Neural cell (in vitro differentiated cells): Measurements from ENCODE around the gene CETN2. TPM values are rescaled to one million over a fixed set of nuclear protein-coding genes. Genes with fewer than 3 reads are reported as not detected.

Experiments used
- H2AFZ ChIP-seq: fragments of 200-600, 300-800 bp; sonication (generic), shearing (Covaris generic); 2 replicates; pipeline ENCODE4 v1.6.0; 2014; ENCODE audit warnings: low read depth, mild to moderate bottlenecking, antibody characterized with exemption, low read length, moderate library complexity
- H3F3A ChIP-seq: fragments of 200-600 bp; shearing (Covaris generic); 2 replicates; pipeline ENCODE4 v1.6.1; 2016; ENCODE audit warnings: mild to moderate bottlenecking, moderate library complexity, mixed read lengths, antibody characterized with exemption, low read length; ENCODE audit not compliant: insufficient read depth, poor library complexity, severe bottlenecking
- H3K27ac ChIP-seq: fragments of 200-600, 300-800 bp; sonication (generic), shearing (Covaris generic); 2 replicates; pipeline ENCODE4 v1.5.1; 2014; ENCODE audit warnings: mild to moderate bottlenecking, low read length, moderate library complexity
- H3K27me3 ChIP-seq: fragments of 300-800, 200-600 bp; sonication (generic), shearing (Covaris generic); 2 replicates; pipeline ENCODE4 v1.6.0; 2014; ENCODE audit warnings: mild to moderate bottlenecking, low read depth, low read length, moderate library complexity; ENCODE audit not compliant: insufficient read depth
- H3K36me3 ChIP-seq: fragments of 300-800, 200-600 bp; sonication (generic), shearing (Covaris generic); 2 replicates; pipeline ENCODE4 v1.5.1; 2014; ENCODE audit warnings: mild to moderate bottlenecking, antibody characterized with exemption, low read length, moderate library complexity; ENCODE audit not compliant: insufficient read depth
- H3K4me2 ChIP-seq: fragments of 300-800, 200-600 bp; sonication (generic), shearing (Covaris generic); 2 replicates; pipeline ENCODE4 v1.6.0; 2014; ENCODE audit warnings: mild to moderate bottlenecking, low read length
- H3K4me3 ChIP-seq: fragments of 300-800, 200-600 bp; sonication (generic), shearing (Covaris generic); 2 replicates; pipeline ENCODE4 v1.5.1; 2014; ENCODE audit warnings: mild to moderate bottlenecking, low read length, moderate library complexity
- H3K79me2 ChIP-seq: fragments of 200-600 bp; shearing (Covaris generic); replicated peaks from 2 replicates; pipeline ENCODE4 v1.6.0; 2014; ENCODE audit warnings: mild to moderate bottlenecking, low read length, moderate library complexity; ENCODE audit not compliant: insufficient read depth
- H3K9ac ChIP-seq: fragments of 300-800, 200-600 bp; sonication (generic), shearing (Covaris generic); 2 replicates; pipeline ENCODE4 v1.6.1; 2016; ENCODE audit warnings: mild to moderate bottlenecking, low read length, mixed read lengths
- H3K9me2 ChIP-seq: fragments of 200-600 bp; shearing (Covaris generic); 2 replicates; pipeline ENCODE4 v1.6.1; 2016; ENCODE audit warnings: mild to moderate bottlenecking, low read length, mixed read lengths; ENCODE audit not compliant: insufficient read depth
- H3K9me3 ChIP-seq: fragments of 200-600, 300-800 bp; sonication (generic), shearing (Covaris generic); 2 replicates; pipeline ENCODE4 v1.6.1; 2016; ENCODE audit warnings: mild to moderate bottlenecking, mixed run types, low read length, moderate library complexity, mixed read lengths
- H4K20me1 ChIP-seq: fragments of 200-600 bp; shearing (Covaris generic); 2 replicates; pipeline ENCODE4 v1.6.1; 2016; ENCODE audit warnings: mild to moderate bottlenecking, mixed run types; ENCODE audit not compliant: insufficient read depth
- EP300 ChIP-seq: fragments of 450-650 bp; conservative IDR thresholded peaks from 2 replicates; pipeline ENCODE4 v1.6.1; 2014; ENCODE audit warnings: antibody characterized with exemption, mild to moderate bottlenecking, moderate library complexity; ENCODE audit not compliant: poor library complexity, severe bottlenecking
- EZH2 ChIP-seq: fragments of 200-600, 300-800 bp; shearing (Covaris generic), sonication (generic); IDR thresholded peaks from 2 replicates; pipeline ENCODE4 v1.6.1; 2014; ENCODE audit warnings: antibody characterized with exemption, low read length, borderline replicate concordance, mild to moderate bottlenecking; ENCODE audit not compliant: insufficient read depth, poor library complexity, severe bottlenecking
- MXI1 ChIP-seq: fragments of 450-650 bp; conservative IDR thresholded peaks from 2 replicates; pipeline ENCODE4 v1.6.1; 2014; ENCODE audit warnings: antibody characterized with exemption, mild to moderate bottlenecking; ENCODE audit not compliant: poor library complexity, severe bottlenecking
- POLR2AphosphoS5 ChIP-seq: IDR thresholded peaks from 2 replicates; pipeline ENCODE4 v1.6.1; 2012
- RAD21 ChIP-seq: fragments of 450-650 bp; conservative IDR thresholded peaks from 2 replicates; pipeline ENCODE4 v1.6.1; 2014; ENCODE audit warnings: antibody characterized with exemption, mild to moderate bottlenecking, moderate library complexity
- SMC3 ChIP-seq: fragments of 450-650 bp; conservative IDR thresholded peaks from 2 replicates; pipeline ENCODE4 v1.6.1; 2014; ENCODE audit warnings: antibody characterized with exemption, mild to moderate bottlenecking, moderate library complexity; ENCODE audit not compliant: poor library complexity
- TAF1 ChIP-seq: IDR thresholded peaks from 2 replicates; pipeline ENCODE4 v1.6.1; 2012; ENCODE audit warnings: low read depth
- polyA plus RNA-seq: library from polyadenylated mRNA; depleted of rRNA; stranded (reverse); fragments of >200 nt; gene quantifications from 2 replicates; pipeline ENCODE4 v1.2.3, GENCODE V29; 2014
- TF ChIP-seq, protein P1 (sequence below): IDR thresholded peaks from 2 replicates; pipeline ENCODE4 v1.6.1; 2012; ENCODE audit warnings: borderline replicate concordance
- TF ChIP-seq, protein P2 (sequence below): fragments of 450-650 bp; IDR thresholded peaks from 2 replicates; pipeline ENCODE4 v1.5.1; 2014; ENCODE audit warnings: antibody characterized with exemption, mild to moderate bottlenecking, moderate library complexity; ENCODE audit not compliant: poor library complexity, severe bottlenecking

The CETN2 gene
- polyA plus RNA-seq, 1 donor from 2014 or later = 163 TPM

DNA sequence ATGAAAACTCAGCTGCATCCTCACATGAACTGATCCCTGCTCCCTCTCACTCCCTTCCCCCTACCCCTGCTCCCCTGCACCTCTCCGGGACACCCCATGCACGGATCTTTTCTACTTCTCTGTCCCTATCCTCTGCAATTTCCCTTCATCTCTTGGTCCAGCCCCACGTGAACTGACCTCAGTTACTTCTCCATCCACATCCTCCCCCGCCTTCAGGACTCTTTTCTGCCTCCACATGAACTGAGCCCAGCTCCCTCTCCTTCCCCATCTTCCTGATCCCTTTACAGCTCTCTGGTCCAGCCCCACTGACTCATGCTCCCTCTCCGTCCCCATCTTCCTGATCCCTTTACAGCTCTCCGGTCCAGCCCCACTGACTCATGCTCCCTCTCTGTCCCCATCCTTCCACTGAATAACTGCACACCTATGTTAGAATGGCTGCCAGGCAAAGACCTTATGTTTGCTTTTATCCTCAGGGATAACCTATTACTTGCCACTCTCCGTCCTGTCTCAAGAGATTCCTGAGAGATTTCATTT, 5.6 kb downstream of the CETN2 start:
- Histone ChIP-seq H3K4me2 (no peak overlapping the region), H3K9ac (no peak overlapping the region), H3K79me2 (peaks cover 3% of the 10 kb centered on the region), H4K20me1 (no peaks in the 10 kb centered on the region), H3K9me2 (no peaks in the 10 kb centered on the region), H3K27me3 (no peaks in the 10 kb centered on the region), H3K4me3 (no peak overlapping the region), H2AFZ (no peak overlapping the region), H3K36me3 (no peaks in the 10 kb centered on the region), H3F3A (no peaks in the 10 kb centered on the region), H3K27ac (no peak overlapping the region), H3K9me3 (no peaks in the 10 kb centered on the region)
- no peak for TF ChIP-seq RAD21
- no peak for TF ChIP-seq POLR2AphosphoS5
- no peak for TF ChIP-seq EP300
- TF ChIP-seq TAF1 = no peak
- TF ChIP-seq, protein P1, sequence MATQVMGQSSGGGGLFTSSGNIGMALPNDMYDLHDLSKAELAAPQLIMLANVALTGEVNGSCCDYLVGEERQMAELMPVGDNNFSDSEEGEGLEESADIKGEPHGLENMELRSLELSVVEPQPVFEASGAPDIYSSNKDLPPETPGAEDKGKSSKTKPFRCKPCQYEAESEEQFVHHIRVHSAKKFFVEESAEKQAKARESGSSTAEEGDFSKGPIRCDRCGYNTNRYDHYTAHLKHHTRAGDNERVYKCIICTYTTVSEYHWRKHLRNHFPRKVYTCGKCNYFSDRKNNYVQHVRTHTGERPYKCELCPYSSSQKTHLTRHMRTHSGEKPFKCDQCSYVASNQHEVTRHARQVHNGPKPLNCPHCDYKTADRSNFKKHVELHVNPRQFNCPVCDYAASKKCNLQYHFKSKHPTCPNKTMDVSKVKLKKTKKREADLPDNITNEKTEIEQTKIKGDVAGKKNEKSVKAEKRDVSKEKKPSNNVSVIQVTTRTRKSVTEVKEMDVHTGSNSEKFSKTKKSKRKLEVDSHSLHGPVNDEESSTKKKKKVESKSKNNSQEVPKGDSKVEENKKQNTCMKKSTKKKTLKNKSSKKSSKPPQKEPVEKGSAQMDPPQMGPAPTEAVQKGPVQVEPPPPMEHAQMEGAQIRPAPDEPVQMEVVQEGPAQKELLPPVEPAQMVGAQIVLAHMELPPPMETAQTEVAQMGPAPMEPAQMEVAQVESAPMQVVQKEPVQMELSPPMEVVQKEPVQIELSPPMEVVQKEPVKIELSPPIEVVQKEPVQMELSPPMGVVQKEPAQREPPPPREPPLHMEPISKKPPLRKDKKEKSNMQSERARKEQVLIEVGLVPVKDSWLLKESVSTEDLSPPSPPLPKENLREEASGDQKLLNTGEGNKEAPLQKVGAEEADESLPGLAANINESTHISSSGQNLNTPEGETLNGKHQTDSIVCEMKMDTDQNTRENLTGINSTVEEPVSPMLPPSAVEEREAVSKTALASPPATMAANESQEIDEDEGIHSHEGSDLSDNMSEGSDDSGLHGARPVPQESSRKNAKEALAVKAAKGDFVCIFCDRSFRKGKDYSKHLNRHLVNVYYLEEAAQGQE = no peak
- no peak for TF ChIP-seq EZH2
- TF ChIP-seq MXI1 = no peak
- TF ChIP-seq, protein P2, sequence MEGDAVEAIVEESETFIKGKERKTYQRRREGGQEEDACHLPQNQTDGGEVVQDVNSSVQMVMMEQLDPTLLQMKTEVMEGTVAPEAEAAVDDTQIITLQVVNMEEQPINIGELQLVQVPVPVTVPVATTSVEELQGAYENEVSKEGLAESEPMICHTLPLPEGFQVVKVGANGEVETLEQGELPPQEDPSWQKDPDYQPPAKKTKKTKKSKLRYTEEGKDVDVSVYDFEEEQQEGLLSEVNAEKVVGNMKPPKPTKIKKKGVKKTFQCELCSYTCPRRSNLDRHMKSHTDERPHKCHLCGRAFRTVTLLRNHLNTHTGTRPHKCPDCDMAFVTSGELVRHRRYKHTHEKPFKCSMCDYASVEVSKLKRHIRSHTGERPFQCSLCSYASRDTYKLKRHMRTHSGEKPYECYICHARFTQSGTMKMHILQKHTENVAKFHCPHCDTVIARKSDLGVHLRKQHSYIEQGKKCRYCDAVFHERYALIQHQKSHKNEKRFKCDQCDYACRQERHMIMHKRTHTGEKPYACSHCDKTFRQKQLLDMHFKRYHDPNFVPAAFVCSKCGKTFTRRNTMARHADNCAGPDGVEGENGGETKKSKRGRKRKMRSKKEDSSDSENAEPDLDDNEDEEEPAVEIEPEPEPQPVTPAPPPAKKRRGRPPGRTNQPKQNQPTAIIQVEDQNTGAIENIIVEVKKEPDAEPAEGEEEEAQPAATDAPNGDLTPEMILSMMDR = no peak
- TF ChIP-seq SMC3 = no peak

DNA sequence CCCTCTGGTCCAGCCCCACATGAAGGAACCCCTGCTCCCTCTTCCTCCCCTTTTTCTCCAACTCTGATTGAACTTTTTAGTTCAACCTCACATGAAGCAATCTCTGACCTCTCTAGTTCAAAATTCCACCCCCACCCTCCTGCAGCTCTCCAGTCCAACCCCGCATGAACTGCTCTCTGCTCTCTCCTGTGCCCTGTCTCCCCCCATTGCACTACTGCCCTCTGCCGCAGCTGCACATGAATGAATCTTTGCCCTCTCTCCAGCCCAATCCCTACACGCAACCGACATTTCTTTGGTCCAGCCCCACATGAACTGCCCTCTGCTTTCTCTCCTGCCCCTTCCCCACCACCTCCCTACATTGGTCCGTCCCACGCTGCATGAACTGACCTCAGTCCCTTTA, 6.9 kb downstream of the CETN2 start:
- H3K4me2 ChIP-seq = no peak overlapping the region
- no peaks in the 10 kb centered on the region for H3K9me2 ChIP-seq
- no peak overlapping the region for H3K9ac ChIP-seq
- H3F3A ChIP-seq = no peaks in the 10 kb centered on the region
- H3K27ac ChIP-seq = no peak overlapping the region
- TF ChIP-seq EP300 (no peak), MXI1 (no peak), POLR2AphosphoS5 (no peak), RAD21 (no peak), SMC3 (no peak), EZH2 (no peak), TAF1 (no peak)
- TF ChIP-seq, protein P1 = no peak
- TF ChIP-seq, protein P2 = no peak
- H3K79me2 ChIP-seq = no peaks in the 10 kb centered on the region
- H3K36me3 ChIP-seq = no peaks in the 10 kb centered on the region
- H3K9me3 ChIP-seq = no peaks in the 10 kb centered on the region
- no peaks in the 10 kb centered on the region for H4K20me1 ChIP-seq
- H3K27me3 ChIP-seq = no peaks in the 10 kb centered on the region
- no peak overlapping the region for H2AFZ ChIP-seq
- no peak overlapping the region for H3K4me3 ChIP-seq
